Neutrophil (primary cell): ENCODE measurements around the gene DHX32.
"Not testable (repeated sequence)": the region's sequence is repeated elsewhere in the genome, so short reads cannot be mapped to it uniquely, and the experiment has no call there.

Experiments used
- H3K27ac ChIP-seq: fragments of 200-600 bp; sonication (generic); 2 replicates; pipeline ENCODE4 v1.5.1; 2016; ENCODE audit warnings: mild to moderate bottlenecking, moderate library complexity
- H3K27me3 ChIP-seq: fragments of 200-600 bp; sonication (generic); 2 replicates; pipeline ENCODE4 v1.6.0; 2016; ENCODE audit warnings: mild to moderate bottlenecking
- H3K36me3 ChIP-seq: fragments of 200-600 bp; sonication (generic); 2 replicates; pipeline ENCODE4 v1.5.1; 2017
- H3K4me1 ChIP-seq, 2 experiments: fragments of 200-600 bp in 1 of 2; sonication (generic) in 1 of 2; 1 replicate in 1 of 2; 2 replicates in 1 of 2; pipeline versions ENCODE4 v1.5.1 to v1.6.1; 2013 to 2016; ENCODE audit warnings: low read depth in 1 of 2, low read length in 1 of 2, mild to moderate bottlenecking in 1 of 2, moderate library complexity in 1 of 2; ENCODE audit not compliant: control insufficient read depth in 1 of 2, insufficient read depth in 1 of 2
- H3K4me3 ChIP-seq, 2 experiments: fragments of 200-600 bp in 1 of 2; sonication (generic) in 1 of 2; 1 replicate in 1 of 2; 2 replicates in 1 of 2; pipeline ENCODE4 v1.5.1; 2013 to 2016; ENCODE audit warnings: low read depth in 1 of 2, low read length in 1 of 2, mild to moderate bottlenecking in 1 of 2, moderate library complexity in 1 of 2
- H3K9me3 ChIP-seq: fragments of 200-600 bp; sonication (generic); 2 replicates; pipeline ENCODE4 v1.5.1; 2016
- TF ChIP-seq, protein P1 (sequence below): fragments of 200-600 bp; sonication (generic); IDR thresholded peaks from 2 replicates; pipeline ENCODE4 v1.5.1; 2016; ENCODE audit warnings: antibody characterized with exemption

DHX32 gene, protein sequence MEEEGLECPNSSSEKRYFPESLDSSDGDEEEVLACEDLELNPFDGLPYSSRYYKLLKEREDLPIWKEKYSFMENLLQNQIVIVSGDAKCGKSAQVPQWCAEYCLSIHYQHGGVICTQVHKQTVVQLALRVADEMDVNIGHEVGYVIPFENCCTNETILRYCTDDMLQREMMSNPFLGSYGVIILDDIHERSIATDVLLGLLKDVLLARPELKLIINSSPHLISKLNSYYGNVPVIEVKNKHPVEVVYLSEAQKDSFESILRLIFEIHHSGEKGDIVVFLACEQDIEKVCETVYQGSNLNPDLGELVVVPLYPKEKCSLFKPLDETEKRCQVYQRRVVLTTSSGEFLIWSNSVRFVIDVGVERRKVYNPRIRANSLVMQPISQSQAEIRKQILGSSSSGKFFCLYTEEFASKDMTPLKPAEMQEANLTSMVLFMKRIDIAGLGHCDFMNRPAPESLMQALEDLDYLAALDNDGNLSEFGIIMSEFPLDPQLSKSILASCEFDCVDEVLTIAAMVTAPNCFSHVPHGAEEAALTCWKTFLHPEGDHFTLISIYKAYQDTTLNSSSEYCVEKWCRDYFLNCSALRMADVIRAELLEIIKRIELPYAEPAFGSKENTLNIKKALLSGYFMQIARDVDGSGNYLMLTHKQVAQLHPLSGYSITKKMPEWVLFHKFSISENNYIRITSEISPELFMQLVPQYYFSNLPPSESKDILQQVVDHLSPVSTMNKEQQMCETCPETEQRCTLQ

DNA sequence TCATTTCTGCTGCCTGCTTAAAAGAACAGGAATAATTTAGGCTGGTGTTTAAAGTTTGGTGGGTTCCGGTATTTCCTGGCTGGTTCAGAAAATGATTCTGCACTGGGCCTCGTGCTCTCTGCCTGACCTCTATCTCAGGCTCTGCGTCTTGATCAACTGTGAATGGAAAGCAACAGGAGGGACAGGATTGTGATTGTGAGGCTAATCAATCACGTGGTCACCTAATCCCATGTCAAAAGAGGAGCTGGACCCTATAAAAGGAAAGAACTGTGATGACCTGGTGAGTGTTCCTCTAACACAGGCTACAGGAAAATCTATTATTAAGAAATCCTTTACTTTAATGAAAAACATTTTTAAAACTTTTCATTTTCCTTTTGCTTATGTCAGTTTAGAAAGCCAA, at the start of gene DHX32:
DHX32 (minus strand) TSS at position 101 of the 400 bp plus-strand sequence. CDS start 468 bp downstream, outside the sequence.
- TF ChIP-seq, protein P1, sequence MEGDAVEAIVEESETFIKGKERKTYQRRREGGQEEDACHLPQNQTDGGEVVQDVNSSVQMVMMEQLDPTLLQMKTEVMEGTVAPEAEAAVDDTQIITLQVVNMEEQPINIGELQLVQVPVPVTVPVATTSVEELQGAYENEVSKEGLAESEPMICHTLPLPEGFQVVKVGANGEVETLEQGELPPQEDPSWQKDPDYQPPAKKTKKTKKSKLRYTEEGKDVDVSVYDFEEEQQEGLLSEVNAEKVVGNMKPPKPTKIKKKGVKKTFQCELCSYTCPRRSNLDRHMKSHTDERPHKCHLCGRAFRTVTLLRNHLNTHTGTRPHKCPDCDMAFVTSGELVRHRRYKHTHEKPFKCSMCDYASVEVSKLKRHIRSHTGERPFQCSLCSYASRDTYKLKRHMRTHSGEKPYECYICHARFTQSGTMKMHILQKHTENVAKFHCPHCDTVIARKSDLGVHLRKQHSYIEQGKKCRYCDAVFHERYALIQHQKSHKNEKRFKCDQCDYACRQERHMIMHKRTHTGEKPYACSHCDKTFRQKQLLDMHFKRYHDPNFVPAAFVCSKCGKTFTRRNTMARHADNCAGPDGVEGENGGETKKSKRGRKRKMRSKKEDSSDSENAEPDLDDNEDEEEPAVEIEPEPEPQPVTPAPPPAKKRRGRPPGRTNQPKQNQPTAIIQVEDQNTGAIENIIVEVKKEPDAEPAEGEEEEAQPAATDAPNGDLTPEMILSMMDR: no peak
- H3K9me3 ChIP-seq: no peaks in the 10 kb centered on the region
- no peaks in the 10 kb centered on the region for H3K4me1 ChIP-seq
- no peaks in the 10 kb centered on the region for H3K27me3 ChIP-seq
- H3K4me3 ChIP-seq: no peak within 1 kb of the TSS
- H3K27ac ChIP-seq: no peak within 1 kb of the TSS
- H3K36me3 ChIP-seq: no peaks in the 10 kb centered on the region

DNA sequence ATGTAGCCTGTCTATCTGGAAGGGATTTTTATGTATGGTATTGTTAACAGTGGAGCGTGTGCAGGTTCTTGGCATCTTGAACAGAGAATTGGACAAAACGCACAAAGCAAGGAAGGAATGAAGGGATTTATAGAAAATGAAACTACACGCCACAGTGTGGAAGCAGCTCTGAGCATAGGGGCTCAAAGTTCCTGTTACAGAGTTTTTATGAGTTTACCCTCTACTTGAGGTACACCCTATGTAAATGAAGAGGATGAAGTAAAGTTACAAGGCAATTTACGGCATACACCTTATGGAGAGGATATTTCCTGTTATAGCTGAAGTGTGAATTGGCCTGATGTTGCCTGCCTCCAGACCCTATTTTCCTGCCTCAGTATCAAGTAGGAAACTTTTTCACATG, 48.5 kb upstream of the DHX32 start:
- TF ChIP-seq, protein P1: no peak
- Histone ChIP-seq H3K36me3 (no peaks in the 10 kb centered on the region), H3K4me3 (no peak overlapping the region)

DNA sequence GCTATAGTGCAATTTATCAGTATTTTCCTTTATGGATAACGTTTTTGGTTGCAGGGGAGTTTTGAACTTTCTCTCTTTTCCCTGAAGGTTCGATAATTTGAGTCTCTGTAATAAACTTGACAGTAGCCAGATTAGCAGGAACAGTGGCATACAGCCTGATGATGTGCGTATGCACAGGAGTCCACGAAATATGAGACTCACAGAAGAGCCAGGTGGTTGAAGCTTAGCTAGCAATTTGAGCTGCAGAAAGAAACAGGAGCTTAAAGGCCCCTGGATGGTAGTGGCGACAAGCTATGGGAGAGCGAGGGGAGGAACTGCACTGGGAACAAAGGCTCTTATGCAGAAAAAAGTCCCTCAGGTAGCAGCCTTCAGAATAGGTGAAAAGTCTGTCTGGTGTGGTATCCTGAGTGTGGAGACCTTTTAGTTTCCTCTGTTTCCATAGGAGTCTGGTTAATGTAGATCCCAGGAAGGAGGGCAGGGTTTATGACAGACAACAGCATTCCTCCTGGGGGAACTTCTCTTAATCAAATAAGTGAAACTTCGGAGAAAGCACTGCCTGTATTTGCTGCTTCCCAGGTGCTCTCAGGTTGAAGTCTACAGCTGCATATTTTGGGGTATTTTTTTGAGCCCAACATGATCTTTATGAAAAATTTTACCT, 48.0 kb upstream of the DHX32 start:
- H3K4me1 ChIP-seq: no peaks in the 10 kb centered on the region
- H3K9me3 ChIP-seq: no peaks in the 10 kb centered on the region
- no peaks in the 10 kb centered on the region for H3K36me3 ChIP-seq
- no peak overlapping the region for H3K4me3 ChIP-seq
- H3K27ac ChIP-seq: no peak overlapping the region
- H3K27me3 ChIP-seq: peaks cover 6% of the 10 kb centered on the region
- TF ChIP-seq, protein P1: no peak

More for the DNA sequence above, 48.5 kb upstream of the DHX32 start:
- Histone ChIP-seq H3K27me3 (peaks cover 10% of the 10 kb centered on the region), H3K9me3 (no peaks in the 10 kb centered on the region), H3K4me1 (no peaks in the 10 kb centered on the region), H3K27ac (no peak overlapping the region)

DNA sequence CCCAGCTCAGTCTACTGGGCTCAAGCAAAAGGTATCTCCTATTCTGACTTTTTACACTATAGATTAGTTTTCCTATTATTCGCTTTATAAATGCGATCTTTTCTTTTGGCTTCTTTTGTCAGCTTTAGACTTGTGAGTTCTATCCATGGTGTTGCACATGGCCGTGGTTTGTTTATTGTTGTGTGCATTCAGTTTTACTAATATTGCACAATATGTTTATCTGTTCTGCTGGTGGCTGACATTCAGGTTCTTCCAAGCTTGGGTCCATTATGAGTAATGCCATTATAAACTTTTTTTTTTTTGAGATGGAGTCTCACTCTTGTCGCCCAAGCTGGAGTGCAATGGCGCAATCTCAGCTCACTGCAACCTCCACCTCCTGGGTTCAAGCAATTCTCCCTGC, 46.2 kb upstream of the DHX32 start:
- H3K27me3 ChIP-seq, H3K36me3 ChIP-seq, H3K4me3 ChIP-seq, H3K4me1 ChIP-seq, H3K9me3 ChIP-seq, H3K27ac ChIP-seq: not testable (repeated sequence)

DNA sequence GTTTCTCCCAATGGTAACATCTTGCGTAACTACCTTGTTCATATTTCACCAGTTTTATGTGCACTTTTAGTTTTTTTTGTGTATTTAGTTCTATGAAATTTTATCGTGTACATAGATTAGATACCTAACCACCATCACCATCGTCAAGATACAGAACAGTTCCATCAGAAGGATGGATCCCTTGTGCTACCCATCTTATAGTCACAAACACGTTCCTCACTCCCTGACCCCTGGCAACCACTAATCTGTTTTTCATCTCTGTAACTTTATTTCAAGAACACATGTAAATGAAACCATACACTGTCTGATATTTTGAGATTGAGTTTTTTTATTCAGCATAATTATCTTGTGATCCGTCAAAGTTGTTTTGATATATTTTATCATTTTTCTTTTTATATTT, 45.2 kb upstream of the DHX32 start:
- TF ChIP-seq, protein P1: no peak
- Histone ChIP-seq H3K27ac (no peak overlapping the region), H3K4me3 (no peak overlapping the region), H3K9me3 (no peaks in the 10 kb centered on the region), H3K36me3 (no peaks in the 10 kb centered on the region), H3K4me1 (no peaks in the 10 kb centered on the region), H3K27me3 (no peaks in the 10 kb centered on the region)
